ENCODE results near the gene ZNF808. TPM values are rescaled to one million over a fixed set of nuclear protein-coding genes. Genes with fewer than 3 reads are reported as not detected.

The ZNF808 gene
- total and polyA plus RNA-seq, 2 of the 4 experiments (the other 2 are of a cell fraction) = 3.6 to 19.9 TPM

- peaks cover 36 to 44% of the 10 kb centered on the region in 2 experiments for H3K79me1 ChIP-seq (ENCODE audit: low read depth in 1 of 2, low read length in 2 of 2)
- H3K27ac ChIP-seq (ENCODE audit: insufficient read depth, low read length) = no peak overlapping the region
- no peak overlapping the region for H3K23ac ChIP-seq (ENCODE audit: low read depth, low read length)
- H4K20me1 ChIP-seq (ENCODE audit: insufficient read depth, low read length) = no peaks in the 10 kb centered on the region
- no peak overlapping the region for H3K18ac ChIP-seq (ENCODE audit: low read depth, low read length)
- WGBS, 2 experiments (ENCODE audit: extremely low coverage in 2 of 2, insufficient read length in 1 of 2) = no CpG with 5 or more reads among the region's 2 CpGs
- no TSS peak for BruUV-seq (replicated peaks)
- no peak overlapping the region for H2BK120ac ChIP-seq (ENCODE audit: low read depth, low read length)
- H3K14ac ChIP-seq (replicated peaks; ENCODE audit: low read depth, low read length) = no peak overlapping the region
- H2AK9ac ChIP-seq (replicated peaks; ENCODE audit: low read depth, low read length, poor library complexity) = no peak overlapping the region
- in situ Hi-C loops (cut with MboI; ENCODE audit: low sequenced_read_pairs) = no loop called here
- ChIA-PET POLR2A (ENCODE audit: unreplicated experiment) (no interaction called here), CTCF (interaction anchor here (0.7 kb wide), 1 partner anchor 167 kb away, joined by 4 read pairs; no protein-coding TSS in a partner anchor)
- dilution Hi-C loops (cut with HindIII; ENCODE audit: low sequenced_read_pairs, unreplicated experiment) = no loop called here
- TF ChIP-seq SMC3 (IDR thresholded peaks at IDR 0.05; ENCODE audit: low read depth, low read length) (no peak), MAFK (IDR thresholded peaks at IDR 0.05; ENCODE audit: low read depth, low read length) (peak; percentile 92)
- no peak overlapping the region for H3K4me3 ChIP-seq (ENCODE audit: insufficient read depth, low read depth, low read length)
- H3K9me1 ChIP-seq (ENCODE audit: insufficient read depth, low read length) = no peaks in the 10 kb centered on the region
- no peak overlapping the region for H4K8ac ChIP-seq (ENCODE audit: low read depth in 2 of 2, low read length in 2 of 2)
- no peak overlapping the region for H2BK5ac ChIP-seq (ENCODE audit: low read depth, low read length, poor library complexity, severe bottlenecking)
- H3K56ac ChIP-seq (ENCODE audit: extremely low read depth, insufficient read depth, low read length) = no peak overlapping the region
- no peak overlapping the region for H2BK15ac ChIP-seq (ENCODE audit: low read depth, low read length)
- H3K27me3 ChIP-seq (ENCODE audit: control insufficient read depth, insufficient read depth, low read length) = no peaks in the 10 kb centered on the region
- no peak overlapping the region for H2AK5ac ChIP-seq (ENCODE audit: low read depth, low read length)
- H2BK20ac ChIP-seq (ENCODE audit: low read depth, low read length) = no peak overlapping the region
- H4K91ac ChIP-seq (ENCODE audit: insufficient read depth, low read depth, low read length) = no peak overlapping the region
- H3K4me2 ChIP-seq (ENCODE audit: low read depth, low read length) = no peak overlapping the region
- H3K9me3 ChIP-seq (ENCODE audit: control insufficient read depth, insufficient read depth, low read length) = no peaks in the 10 kb centered on the region
- no peak overlapping the region for H4K5ac ChIP-seq (ENCODE audit: low read depth, low read length)
- DNase-seq = no peak
- ATAC-seq (ENCODE audit: low read depth) = no peak
- no peak overlapping the region for H2AFZ ChIP-seq (replicated peaks; ENCODE audit: low read length, poor library complexity)
- no peak overlapping the region for H3K9ac ChIP-seq (ENCODE audit: low read depth, low read length)
- H3K4ac ChIP-seq (ENCODE audit: low read depth, low read length) = no peak overlapping the region
- intact Hi-C loops (cut with micrococcal nuclease) = loop anchor here (10.0 kb wide), 1 partner anchor 212 kb away; no protein-coding TSS in a partner anchor
- H3K36me3 ChIP-seq (ENCODE audit: control insufficient read depth, insufficient read depth, low read length) = peaks cover 4% of the 10 kb centered on the region
- peaks cover 3% of the 10 kb centered on the region for H3K4me1 ChIP-seq (ENCODE audit: control insufficient read depth, insufficient read depth, low read length)
Observed at GRCh38 chr19:52532480-52532879, 5.0 kb downstream of the ZNF808 start.

Measured in IMR-90 (cell line).